Keratinocyte (primary cell): Measurements from ENCODE around the gene ERGIC1.

ENCODE experiments used
- CTCF ChIP-seq, 3 experiments: IDR thresholded peaks in 1 of 3; conservative IDR thresholded peaks in 1 of 3; optimal IDR thresholded peaks in 1 of 3; 2 replicates in 2 of 3; 3 replicates in 1 of 3; pipeline versions ENCODE3 to v1.5.1; 2011; ENCODE audit warnings: low read length in 3 of 3, mild to moderate bottlenecking in 3 of 3, moderate library complexity in 2 of 3, control low read depth in 1 of 3, inconsistent platforms in 1 of 3; ENCODE audit not compliant: insufficient read depth in 2 of 3; ENCODE audit errors: extremely low read depth in 1 of 3
- EZH2 ChIP-seq: IDR thresholded peaks from one replicate; pipeline ENCODE4 v1.6.1; 2012; ENCODE audit warnings: inconsistent platforms, mild to moderate bottlenecking, low read length, moderate library complexity

GRCh38 chr5:172898843-172899369, 64.9 kb downstream of the ERGIC1 start:
- TF ChIP-seq CTCF (optimal IDR thresholded peaks at IDR 0.05 in 1 of 3, IDR thresholded peaks at IDR 0.05 in 1 of 3, conservative IDR thresholded peaks at IDR 0.05 in 1 of 3; ENCODE audit: extremely low read depth in 1 of 3, insufficient read depth in 2 of 3, low read length in 3 of 3), result no peak
- TF ChIP-seq EZH2, result no peak
